ENCODE measurements around the gene CD8B. TPM values are rescaled to one million over a fixed set of nuclear protein-coding genes. Genes with fewer than 3 reads are reported as not detected.

Gene CD8B
- total RNA-seq, 1 experiment from 2014 or later: not detected

- H3K27me3 ChIP-seq: no peaks in the 10 kb centered on the region
- peaks cover 14% of the 10 kb centered on the region for H3K36me3 ChIP-seq
- no peak for DNase-seq
- no peak overlapping the region for H3K4me3 ChIP-seq
- no peaks in the 10 kb centered on the region for H3K9me3 ChIP-seq
Observed at GRCh38 chr2:86768189-86768949, 93.3 kb downstream of the CD8B start.

Other genes with a start within 250 kb of the CD8B start
- 8.8 and 10.0 TPM in 2 replicates for gene RNF103, start 238.0 kb downstream of the CD8B start, total RNA-seq (2014; rRNA removed; shearing (Covaris generic); ENCODE audit: low replicate concordance)
- 27.3 and 46.6 TPM in 2 replicates for gene RMND5A, start 141.6 kb downstream of the CD8B start, total RNA-seq (2014; rRNA removed; shearing (Covaris generic); ENCODE audit: low replicate concordance)
- gene CD8A, start 71.0 kb downstream of the CD8B start, total RNA-seq (2014; rRNA removed; shearing (Covaris generic); ENCODE audit: low replicate concordance): not detected in 2 replicates
- 1.9 TPM in 1 of 2 replicates, not detected in the other for gene RGPD1, start 80.2 kb upstream of the CD8B start, total RNA-seq (2014; rRNA removed; shearing (Covaris generic); ENCODE audit: low replicate concordance)
- 5.0 TPM in 1 of 2 replicates, not detected in the other for gene PLGLB1, start 160.0 kb upstream of the CD8B start, total RNA-seq (2014; rRNA removed; shearing (Covaris generic); ENCODE audit: low replicate concordance)